SU-DHL-6 (cell line): ENCODE data around the gene TTLL8.

Source experiments
- CTCF ChIP-seq: fragments of 200-600 bp; sonication (generic); IDR thresholded peaks from one replicate; pipeline ENCODE4 v1.5.1; 2017; ENCODE audit warnings: antibody characterized with exemption, mild to moderate bottlenecking, low read length, moderate library complexity; ENCODE audit not compliant: insufficient read depth, poor library complexity, severe bottlenecking
- EZH2phosphoT487 ChIP-seq: fragments of 200-600 bp; sonication (generic), shearing (Covaris generic); conservative IDR thresholded peaks from 2 replicates; pipeline ENCODE4 v1.6.1; 2018; ENCODE audit warnings: mild to moderate bottlenecking, antibody characterized with exemption, low read length, moderate library complexity, mixed read lengths

GRCh38 chr22:50000587-50001387, 57.3 kb downstream of the TTLL8 start:
- TF ChIP-seq CTCF (no peak), EZH2phosphoT487 (no peak)
